Inflammatory macrophage treated with lipopolysaccharide for 4 hours (primary cell): Measurements from ENCODE around the gene PIEZO2.
"Not testable (repeated sequence)": the region's sequence is repeated elsewhere in the genome, so short reads cannot be mapped to it uniquely, and the experiment has no call there.

Experiments used
- DNase-seq: peaks from one replicate; pipeline ENCODE4 v3.0.0-alpha.2; 2020

Gene PIEZO2

GRCh38 chr18:10661317-10661716 lies 488.1 kb downstream of the PIEZO2 start:
- no peak for DNase-seq

GRCh38 chr18:10660179-10660884 lies 489.0 kb downstream of the PIEZO2 start:
- DNase-seq = no peak

- DNase-seq = no peak
These were observed 489.8 kb downstream of the PIEZO2 start for GRCh38 chr18:10659594-10659993.

GRCh38 chr18:10659000-10659399 lies 490.4 kb downstream of the PIEZO2 start:
- DNase-seq = no peak

- DNase-seq = not testable (repeated sequence)
These were observed 505.4 kb downstream of the PIEZO2 start for GRCh38 chr18:10644003-10644402.

- DNase-seq = not testable (repeated sequence)
These were observed 506.3 kb downstream of the PIEZO2 start for GRCh38 chr18:10642915-10643524.

- DNase-seq = not testable (repeated sequence)
These were observed 510.9 kb downstream of the PIEZO2 start for GRCh38 chr18:10638539-10638885.

- DNase-seq = not testable (repeated sequence)
These were observed 511.4 kb downstream of the PIEZO2 start for GRCh38 chr18:10637858-10638538.

- DNase-seq = peak; percentile 8
These were observed 520.3 kb downstream of the PIEZO2 start for GRCh38 chr18:10629076-10629475.

- peak; percentile 14 for DNase-seq
These were observed 522.7 kb downstream of the PIEZO2 start for GRCh38 chr18:10626606-10627213.

- DNase-seq = not testable (repeated sequence)
These were observed 525.8 kb downstream of the PIEZO2 start for GRCh38 chr18:10623606-10624005.

GRCh38 chr18:10622982-10623381 lies 526.4 kb downstream of the PIEZO2 start:
- not testable (repeated sequence) for DNase-seq

- peak; percentile 67 for DNase-seq
These were observed 528.6 kb downstream of the PIEZO2 start for GRCh38 chr18:10620670-10621329.
